Thyroid gland (tissue), 4 donors: ENCODE results near the gene TP73.

Source experiments
- POLR2A ChIP-seq, 2 donors: fragments of 450-650 bp; IDR thresholded peaks; one replicate each; pipeline ENCODE4 v1.6.1; 2017; ENCODE audit warnings: antibody characterized with exemption in 2 of 2, mild to moderate bottlenecking in 2 of 2, moderate library complexity in 1 of 2
- TF ChIP-seq, protein P1 (sequence below), 6 experiments: fragments of 200-600 bp in 3 of 6; fragments of 450-650 bp in 3 of 6; sonication (generic) in 3 of 6; IDR thresholded peaks; one replicate each; pipeline ENCODE4 v1.5.1; 2016 to 2019; ENCODE audit warnings: antibody characterized with exemption in 6 of 6, mild to moderate bottlenecking in 2 of 6, inconsistent platforms in 1 of 6, moderate library complexity in 1 of 6

GRCh38 chr1:3636531-3636930 is 15.8 kb upstream of the TP73 start:
- TF ChIP-seq, protein P1, sequence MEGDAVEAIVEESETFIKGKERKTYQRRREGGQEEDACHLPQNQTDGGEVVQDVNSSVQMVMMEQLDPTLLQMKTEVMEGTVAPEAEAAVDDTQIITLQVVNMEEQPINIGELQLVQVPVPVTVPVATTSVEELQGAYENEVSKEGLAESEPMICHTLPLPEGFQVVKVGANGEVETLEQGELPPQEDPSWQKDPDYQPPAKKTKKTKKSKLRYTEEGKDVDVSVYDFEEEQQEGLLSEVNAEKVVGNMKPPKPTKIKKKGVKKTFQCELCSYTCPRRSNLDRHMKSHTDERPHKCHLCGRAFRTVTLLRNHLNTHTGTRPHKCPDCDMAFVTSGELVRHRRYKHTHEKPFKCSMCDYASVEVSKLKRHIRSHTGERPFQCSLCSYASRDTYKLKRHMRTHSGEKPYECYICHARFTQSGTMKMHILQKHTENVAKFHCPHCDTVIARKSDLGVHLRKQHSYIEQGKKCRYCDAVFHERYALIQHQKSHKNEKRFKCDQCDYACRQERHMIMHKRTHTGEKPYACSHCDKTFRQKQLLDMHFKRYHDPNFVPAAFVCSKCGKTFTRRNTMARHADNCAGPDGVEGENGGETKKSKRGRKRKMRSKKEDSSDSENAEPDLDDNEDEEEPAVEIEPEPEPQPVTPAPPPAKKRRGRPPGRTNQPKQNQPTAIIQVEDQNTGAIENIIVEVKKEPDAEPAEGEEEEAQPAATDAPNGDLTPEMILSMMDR (IDR thresholded peaks at IDR 0.05), result no peak
- no peak for TF ChIP-seq POLR2A (IDR thresholded peaks at IDR 0.05)
